HG03457 (cell line): ENCODE measurements around the gene KIAA1217.
"Not testable (repeated sequence)": the region's sequence is repeated elsewhere in the genome, so short reads cannot be mapped to it uniquely, and the experiment has no call there.

Experiments
- ATAC-seq: cut with Tn5 transposase; IDR thresholded peaks from one replicate; pipeline ENCODE4 v1.9.1; 2021; ENCODE audit warnings: moderate number of reproducible peaks; ENCODE audit not compliant: unreplicated experiment

KIAA1217 gene

GRCh38 chr10:24462291-24462813 is 253.4 kb downstream of the KIAA1217 start:
- ATAC-seq, result no peak

- ATAC-seq, result no peak
Observed at GRCh38 chr10:24462889-24463552, 254.1 kb downstream of the KIAA1217 start.

DNA sequence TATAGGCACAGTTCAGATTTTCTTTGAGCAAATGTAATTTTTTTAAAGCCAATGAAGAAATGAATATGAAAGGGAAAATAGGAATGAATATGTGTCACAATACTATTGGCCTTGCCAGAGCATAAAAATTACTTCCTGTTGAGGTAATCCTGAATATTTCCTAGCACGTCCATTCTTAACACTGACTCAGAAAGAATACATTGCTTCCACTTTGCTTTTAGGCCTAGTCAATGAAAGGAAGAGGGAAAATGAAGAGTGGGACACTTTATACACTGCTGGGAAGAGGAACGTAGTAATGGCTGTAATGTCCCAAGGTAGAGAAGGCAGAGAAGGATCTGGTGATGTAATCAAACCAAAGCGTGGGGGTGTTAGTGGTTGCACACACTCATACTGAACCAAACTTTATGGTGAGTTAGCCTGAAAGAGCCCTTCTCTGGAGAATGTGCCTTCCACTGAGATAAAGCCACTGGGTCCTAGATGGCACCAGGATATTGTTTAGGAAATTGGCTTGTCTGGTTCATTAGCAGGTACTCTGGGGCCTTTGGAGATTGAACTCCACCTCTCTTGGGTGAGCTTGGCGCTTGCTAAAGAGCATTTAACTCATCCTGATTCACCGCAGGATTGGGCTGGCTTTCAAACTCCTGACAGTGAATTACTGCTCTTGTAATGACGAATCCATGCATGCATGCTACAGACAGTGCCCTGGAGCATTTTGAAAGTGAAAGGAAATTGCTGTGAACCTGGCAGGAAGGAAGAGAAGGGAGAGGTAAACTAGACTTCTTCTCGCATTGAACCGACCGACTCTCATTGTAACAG is 254.9 kb downstream of the KIAA1217 start:
- no peak for ATAC-seq

GRCh38 chr10:24465124-24465874 is 256.4 kb downstream of the KIAA1217 start:
- no peak for ATAC-seq

DNA sequence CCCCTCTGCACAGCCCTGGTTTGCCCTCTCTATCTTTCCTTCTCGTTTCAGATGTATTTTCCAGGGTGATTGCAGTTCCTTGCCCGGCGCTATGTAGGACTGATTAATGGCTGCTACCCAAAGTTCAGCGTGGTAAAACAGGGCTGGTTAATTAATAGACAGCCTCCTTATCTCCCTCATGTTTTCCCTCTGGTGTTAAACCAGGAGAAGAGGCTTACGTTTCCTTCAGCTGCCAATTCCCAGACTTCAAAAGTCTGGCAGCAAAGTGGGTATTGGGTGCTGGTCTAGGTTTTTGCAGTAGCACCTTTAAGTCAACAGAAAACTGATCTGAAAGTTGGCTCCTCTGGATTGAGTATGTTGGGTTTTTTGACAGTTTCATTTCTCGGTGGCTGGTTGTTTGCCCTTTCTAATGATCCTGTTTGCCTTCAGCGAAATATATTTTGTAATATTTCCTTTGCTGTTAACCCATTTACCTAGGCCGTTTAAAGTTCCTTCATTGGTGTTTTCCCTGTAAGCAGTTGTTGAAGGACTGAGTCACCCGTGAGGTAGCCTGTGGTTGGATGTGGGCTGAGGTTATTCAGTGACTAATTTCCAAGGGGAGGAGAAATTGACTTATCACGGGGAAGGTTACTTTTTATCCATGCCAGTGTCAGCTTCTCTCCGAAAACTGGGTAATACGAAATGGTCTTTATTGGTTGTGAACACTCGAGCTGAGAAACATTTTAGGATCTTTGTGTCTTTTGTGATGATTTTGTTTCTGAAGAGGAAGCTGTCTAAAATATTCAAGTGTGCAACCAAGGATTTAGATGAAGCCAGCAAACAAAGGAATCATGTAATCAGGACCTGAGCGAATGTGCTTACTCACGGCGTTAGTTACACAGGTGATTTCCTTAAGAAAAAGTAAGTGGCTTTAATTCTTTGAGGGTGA is 257.2 kb downstream of the KIAA1217 start:
- no peak for ATAC-seq

GRCh38 chr10:24467136-24467535 is 258.2 kb downstream of the KIAA1217 start:
- no peak for ATAC-seq

GRCh38 chr10:24467605-24468004 is 258.7 kb downstream of the KIAA1217 start:
- no peak for ATAC-seq

- ATAC-seq, result no peak
Observed at GRCh38 chr10:24468281-24468751, 259.4 kb downstream of the KIAA1217 start.

- no peak for ATAC-seq
Observed at GRCh38 chr10:24469993-24470392, 261.1 kb downstream of the KIAA1217 start.

- no peak for ATAC-seq
Observed at GRCh38 chr10:24475598-24475997, 266.7 kb downstream of the KIAA1217 start.

- no peak for ATAC-seq
Observed at GRCh38 chr10:24476913-24477701, 268.2 kb downstream of the KIAA1217 start.

DNA sequence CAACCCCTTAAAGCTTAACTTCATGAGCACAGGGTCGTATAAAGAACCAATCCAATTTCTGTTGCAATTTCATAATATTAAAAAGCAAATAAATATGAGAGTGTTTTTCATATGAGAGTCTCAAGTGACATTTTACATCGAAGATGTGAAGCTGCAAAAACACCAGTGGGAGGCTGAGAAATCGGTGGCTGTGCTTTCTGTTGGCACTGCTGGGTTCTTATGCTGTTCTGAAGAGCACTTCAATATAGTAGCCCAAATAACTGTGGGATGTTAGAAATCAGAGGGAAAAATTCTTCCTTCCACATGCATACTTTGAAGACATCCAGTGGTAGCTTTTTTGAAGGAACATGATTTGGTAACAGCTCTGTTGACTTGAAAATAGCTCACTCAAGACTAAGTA is 269.0 kb downstream of the KIAA1217 start:
- ATAC-seq, result no peak

DNA sequence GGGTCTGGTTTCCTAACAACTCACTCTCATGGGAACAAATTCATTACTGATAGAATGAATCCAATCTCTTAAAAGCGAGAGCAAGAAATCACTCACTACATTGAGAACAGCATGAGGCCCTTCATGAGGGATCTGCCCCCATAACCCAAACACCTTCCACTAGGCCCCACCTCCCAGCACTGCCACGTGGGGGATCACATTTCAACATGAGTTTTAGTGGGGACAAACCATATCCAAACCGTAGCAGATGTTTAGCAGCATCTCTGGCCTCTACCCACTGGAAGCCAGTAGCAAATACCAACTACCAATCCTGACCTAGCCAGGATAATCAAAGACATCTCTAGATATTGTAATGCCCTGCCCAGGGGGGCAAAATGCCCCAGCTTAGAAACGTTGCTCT is 270.9 kb downstream of the KIAA1217 start:
- no peak for ATAC-seq

DNA sequence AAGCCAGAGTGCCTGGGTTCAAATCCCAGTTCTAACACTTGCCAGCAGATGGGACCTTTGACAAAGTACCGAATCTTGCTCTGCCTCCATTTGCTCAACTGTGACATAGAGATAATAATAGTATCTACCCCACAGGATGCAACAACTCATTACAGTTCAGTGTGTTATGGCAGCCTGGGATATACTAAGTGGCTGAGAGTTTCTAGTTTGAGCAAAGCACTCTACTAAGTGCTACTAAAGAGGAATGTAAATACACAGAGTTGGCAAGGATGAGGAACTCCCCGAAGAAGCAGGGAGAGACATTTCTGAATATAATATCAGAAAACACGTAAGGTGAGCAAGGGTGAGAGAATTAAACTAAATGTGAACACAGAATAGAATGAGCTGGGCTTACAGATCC is 271.5 kb downstream of the KIAA1217 start:
- ATAC-seq, result no peak

DNA sequence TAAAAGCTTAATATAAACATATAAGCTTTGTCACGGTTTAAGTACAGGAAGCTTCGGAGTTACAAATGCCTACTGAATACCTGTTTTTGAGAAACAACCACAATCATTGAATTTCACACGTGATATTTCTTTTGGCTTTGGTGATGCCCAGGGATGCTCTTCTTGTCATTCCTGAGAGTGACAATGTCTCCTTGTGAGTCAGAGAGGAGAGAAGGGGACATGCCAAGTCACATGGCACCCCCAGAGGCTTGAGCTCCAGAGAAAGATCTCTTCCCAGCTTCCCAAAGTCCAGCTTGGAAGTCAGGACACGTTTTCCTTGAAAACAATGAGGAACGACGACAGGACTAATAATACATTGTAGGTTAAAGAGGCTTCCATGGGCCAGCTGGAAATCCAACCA is 272.3 kb downstream of the KIAA1217 start:
- no peak for ATAC-seq

GRCh38 chr10:24482713-24483112 is 273.8 kb downstream of the KIAA1217 start:
- ATAC-seq, result not testable (repeated sequence)

GRCh38 chr10:24483701-24484100 is 274.8 kb downstream of the KIAA1217 start:
- peak; percentile 79 for ATAC-seq

- ATAC-seq, result no peak
Observed at GRCh38 chr10:24484771-24485170, 275.8 kb downstream of the KIAA1217 start.

DNA sequence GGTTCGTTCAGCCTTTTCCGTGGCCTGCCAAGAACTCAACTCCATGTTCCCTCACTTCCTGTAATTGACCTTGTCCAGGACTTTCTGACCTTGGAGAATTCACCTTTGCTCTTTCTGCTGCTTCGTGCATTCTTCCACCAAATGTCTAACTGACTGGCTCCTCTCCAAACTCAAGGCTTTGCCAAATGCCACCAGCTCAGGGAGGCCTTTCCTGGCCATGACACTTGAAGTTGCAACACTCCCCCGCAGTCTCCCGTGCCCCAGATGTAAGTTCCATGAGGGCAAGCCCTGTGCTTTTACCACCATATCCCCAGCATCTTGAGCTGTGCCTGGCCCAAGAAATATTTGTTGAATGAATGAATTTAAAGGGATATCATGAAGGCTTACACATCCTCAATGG is 276.4 kb downstream of the KIAA1217 start:
- no peak for ATAC-seq
